IPS-18a (cell line): Measurements from ENCODE around the gene ZNF343.
"Not testable (repeated sequence)": the region's sequence is repeated elsewhere in the genome, so short reads cannot be mapped to it uniquely, and the experiment has no call there.

Experiments used
- H3K27ac ChIP-seq: one replicate; pipeline ENCODE4 v1.5.1; 2013; ENCODE audit warnings: low read length
- H3K27me3 ChIP-seq: one replicate; pipeline ENCODE4 v1.6.1; 2013; ENCODE audit warnings: mild to moderate bottlenecking, low read length; ENCODE audit not compliant: control insufficient read depth, insufficient read depth
- H3K36me3 ChIP-seq: one replicate; pipeline ENCODE4 v1.6.1; 2013; ENCODE audit warnings: low read depth, low read length; ENCODE audit not compliant: control insufficient read depth
- H3K4me1 ChIP-seq: one replicate; pipeline ENCODE4 v1.6.1; 2013; ENCODE audit warnings: low read depth, low read length; ENCODE audit not compliant: control insufficient read depth
- H3K4me3 ChIP-seq: one replicate; pipeline ENCODE4 v1.5.1; 2013; ENCODE audit warnings: low read length
- H3K9ac ChIP-seq: one replicate; pipeline ENCODE4 v1.6.1; 2013; ENCODE audit warnings: mild to moderate bottlenecking, low read length, moderate library complexity
- H3K9me3 ChIP-seq: one replicate; pipeline ENCODE4 v1.6.1; 2013; ENCODE audit warnings: low read depth, low read length; ENCODE audit not compliant: control insufficient read depth

Gene ZNF343

GRCh38 chr20:2519115-2519809 lies 10.5 kb upstream of the ZNF343 start:
- no peak overlapping the region for H3K9ac ChIP-seq
- H3K27ac ChIP-seq = no peak overlapping the region
- peaks cover 85% of the 10 kb centered on the region for H3K27me3 ChIP-seq
- H3K9me3 ChIP-seq = no peaks in the 10 kb centered on the region
- H3K4me3 ChIP-seq = no peak overlapping the region
- H3K36me3 ChIP-seq = no peaks in the 10 kb centered on the region
- no peaks in the 10 kb centered on the region for H3K4me1 ChIP-seq

GRCh38 chr20:2518558-2518957 lies 9.8 kb upstream of the ZNF343 start:
- Histone ChIP-seq H3K4me3 (no peak overlapping the region), H3K27me3 (peaks cover 85% of the 10 kb centered on the region), H3K9ac (no peak overlapping the region), H3K27ac (no peak overlapping the region), H3K9me3 (no peaks in the 10 kb centered on the region), H3K4me1 (no peaks in the 10 kb centered on the region), H3K36me3 (no peaks in the 10 kb centered on the region)

- H3K27ac ChIP-seq = no peak overlapping the region
Observed at GRCh38 chr20:2518096-2518495, 9.4 kb upstream of the ZNF343 start.

DNA sequence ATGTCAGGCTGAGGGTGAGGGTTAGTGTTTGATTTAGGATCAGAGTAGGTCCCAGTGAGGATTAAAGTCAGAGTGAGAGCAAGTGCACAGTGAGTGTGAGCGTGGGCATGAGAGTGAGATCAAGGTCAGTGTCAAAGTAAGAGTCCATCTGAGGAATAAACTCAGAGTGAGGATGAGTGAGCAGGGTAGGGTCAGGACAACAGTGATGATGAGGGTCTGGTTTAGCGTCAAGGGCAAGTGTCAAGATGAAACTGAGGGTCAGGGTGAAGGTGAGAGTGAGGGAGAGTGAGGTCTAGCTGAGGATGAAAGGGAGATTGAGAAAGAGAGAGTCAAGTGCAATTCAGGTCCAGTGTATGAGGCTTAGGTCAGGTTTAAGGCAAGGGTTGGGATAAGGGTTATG lies 7.7 kb upstream of the ZNF343 start:
- Histone ChIP-seq H3K9me3 (no peaks in the 10 kb centered on the region), H3K27ac (no peak overlapping the region), H3K9ac (no peak overlapping the region), H3K4me1 (no peaks in the 10 kb centered on the region), H3K27me3 (peaks cover 85% of the 10 kb centered on the region), H3K36me3 (no peaks in the 10 kb centered on the region), H3K4me3 (no peak overlapping the region)

More at GRCh38 chr20:2518096-2518495, 9.4 kb upstream of the ZNF343 start:
- Histone ChIP-seq H3K36me3 (no peaks in the 10 kb centered on the region), H3K4me1 (no peaks in the 10 kb centered on the region), H3K27me3 (peaks cover 85% of the 10 kb centered on the region), H3K9ac (no peak overlapping the region), H3K9me3 (no peaks in the 10 kb centered on the region), H3K4me3 (no peak overlapping the region)

GRCh38 chr20:2515203-2515602 lies 6.5 kb upstream of the ZNF343 start:
- Histone ChIP-seq H3K9ac (no peak overlapping the region), H3K36me3 (no peaks in the 10 kb centered on the region), H3K9me3 (no peaks in the 10 kb centered on the region), H3K4me3 (no peak overlapping the region), H3K27me3 (peaks cover 86% of the 10 kb centered on the region), H3K4me1 (no peaks in the 10 kb centered on the region), H3K27ac (no peak overlapping the region)

DNA sequence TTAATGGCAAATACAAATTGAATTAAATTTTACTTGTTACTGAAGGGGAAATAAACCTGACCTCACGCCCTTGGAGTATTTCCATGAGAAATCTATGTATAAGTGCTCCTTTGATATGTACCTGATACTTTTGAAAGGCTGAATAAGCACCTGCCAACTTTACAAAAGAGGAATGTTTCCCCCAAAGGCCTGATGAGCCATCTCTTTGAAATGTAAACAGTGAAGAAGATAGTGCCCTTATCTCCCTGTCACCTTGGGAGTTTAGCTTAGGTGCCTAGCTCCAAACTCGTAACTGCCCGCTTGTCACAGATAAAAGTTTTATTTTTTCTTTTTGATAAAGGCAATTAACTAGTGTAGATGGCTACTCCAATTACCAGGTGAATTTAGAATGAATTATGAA lies 1.1 kb upstream of the ZNF343 start:
- no peaks in the 10 kb centered on the region for H3K9me3 ChIP-seq
- H3K36me3 ChIP-seq = no peaks in the 10 kb centered on the region
- no peak overlapping the region for H3K9ac ChIP-seq
- no peak overlapping the region for H3K27ac ChIP-seq
- H3K27me3 ChIP-seq = peaks cover 69% of the 10 kb centered on the region
- H3K4me1 ChIP-seq = no peaks in the 10 kb centered on the region
- peak overlapping the region; percentile 87 for H3K4me3 ChIP-seq

DNA sequence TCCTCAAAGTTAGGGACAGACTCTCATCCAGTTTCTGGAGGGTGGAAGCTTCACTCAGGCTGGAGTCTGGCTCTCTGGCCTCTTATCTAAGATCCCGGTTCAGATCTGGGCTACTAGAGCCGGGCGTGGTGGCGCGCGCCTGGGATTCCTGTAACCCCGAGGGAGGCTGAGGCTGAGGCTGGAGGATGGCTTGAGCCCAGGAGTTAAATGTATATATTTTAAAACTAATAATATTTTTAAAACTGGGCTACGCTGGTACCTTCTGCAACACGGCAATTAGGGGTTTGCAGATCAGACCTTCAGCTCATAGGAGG lies 710 bp upstream of the ZNF343 start:
- Histone ChIP-seq H3K4me1 (no peaks in the 10 kb centered on the region), H3K9ac (peak overlapping the region; percentile 55), H3K9me3 (no peaks in the 10 kb centered on the region), H3K4me3 (peak overlapping the region; percentile 87), H3K27ac (no peak overlapping the region), H3K36me3 (no peaks in the 10 kb centered on the region), H3K27me3 (peaks cover 65% of the 10 kb centered on the region)

GRCh38 chr20:2507875-2508630 lies 662 bp downstream of the ZNF343 start:
- peaks cover 51% of the 10 kb centered on the region for H3K27me3 ChIP-seq
- H3K36me3 ChIP-seq = no peaks in the 10 kb centered on the region
- H3K4me1 ChIP-seq = no peaks in the 10 kb centered on the region
- H3K9me3 ChIP-seq = no peaks in the 10 kb centered on the region
- peak overlapping the region; percentile 87 for H3K4me3 ChIP-seq
- no peak overlapping the region for H3K27ac ChIP-seq
- peak overlapping the region; percentile 55 for H3K9ac ChIP-seq

DNA sequence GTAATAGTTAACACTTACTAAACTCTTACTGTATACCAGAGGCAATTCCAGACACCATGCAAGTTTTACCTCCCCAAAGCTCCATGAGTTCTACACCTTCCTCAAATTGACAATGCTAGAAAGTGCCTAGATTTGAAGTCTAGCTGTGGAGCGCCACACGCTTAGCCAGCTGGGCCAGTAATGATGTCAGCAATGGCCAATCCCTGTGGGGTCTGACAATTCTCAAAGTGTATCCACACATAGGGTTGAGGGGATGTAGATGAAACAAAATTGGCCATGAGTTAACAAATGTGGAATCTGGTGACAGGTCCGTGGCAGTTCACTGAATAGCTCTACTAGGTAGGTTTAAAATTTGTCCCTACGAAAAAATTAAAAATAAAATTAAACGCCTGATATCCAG lies 1.3 kb downstream of the ZNF343 start:
- peaks cover 45% of the 10 kb centered on the region for H3K27me3 ChIP-seq
- no peaks in the 10 kb centered on the region for H3K36me3 ChIP-seq
- no peak overlapping the region for H3K9ac ChIP-seq
- no peaks in the 10 kb centered on the region for H3K9me3 ChIP-seq
- no peaks in the 10 kb centered on the region for H3K4me1 ChIP-seq
- no peak overlapping the region for H3K27ac ChIP-seq
- no peak overlapping the region for H3K4me3 ChIP-seq

- H3K4me3 ChIP-seq, H3K36me3 ChIP-seq, H3K9me3 ChIP-seq, H3K4me1 ChIP-seq, H3K27ac ChIP-seq, H3K9ac ChIP-seq: not testable (repeated sequence)
- peaks cover 35% of the 10 kb centered on the region for H3K27me3 ChIP-seq
Observed at GRCh38 chr20:2506426-2506825, 2.3 kb downstream of the ZNF343 start.

DNA sequence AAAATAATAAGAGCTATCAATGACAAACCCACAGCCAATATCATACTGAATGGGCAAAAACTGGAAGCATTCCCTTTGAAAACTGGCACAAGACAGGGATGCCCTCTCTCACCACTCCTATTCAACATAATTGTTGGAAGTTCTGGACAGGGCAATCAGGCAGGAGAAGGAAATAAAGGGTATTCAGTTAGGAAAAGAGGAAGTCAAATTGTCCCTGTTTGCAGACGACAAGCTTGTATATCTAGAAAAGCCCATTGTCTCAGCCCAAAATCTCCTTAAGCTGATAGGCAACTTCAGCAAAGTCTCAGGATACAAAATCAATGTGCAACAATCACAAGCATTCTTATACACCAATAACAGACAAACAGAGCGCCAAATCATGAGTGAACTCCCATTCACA lies 3.9 kb downstream of the ZNF343 start:
- H3K27me3 ChIP-seq = peaks cover 19% of the 10 kb centered on the region
- H3K4me1 ChIP-seq = not testable (repeated sequence)

DNA sequence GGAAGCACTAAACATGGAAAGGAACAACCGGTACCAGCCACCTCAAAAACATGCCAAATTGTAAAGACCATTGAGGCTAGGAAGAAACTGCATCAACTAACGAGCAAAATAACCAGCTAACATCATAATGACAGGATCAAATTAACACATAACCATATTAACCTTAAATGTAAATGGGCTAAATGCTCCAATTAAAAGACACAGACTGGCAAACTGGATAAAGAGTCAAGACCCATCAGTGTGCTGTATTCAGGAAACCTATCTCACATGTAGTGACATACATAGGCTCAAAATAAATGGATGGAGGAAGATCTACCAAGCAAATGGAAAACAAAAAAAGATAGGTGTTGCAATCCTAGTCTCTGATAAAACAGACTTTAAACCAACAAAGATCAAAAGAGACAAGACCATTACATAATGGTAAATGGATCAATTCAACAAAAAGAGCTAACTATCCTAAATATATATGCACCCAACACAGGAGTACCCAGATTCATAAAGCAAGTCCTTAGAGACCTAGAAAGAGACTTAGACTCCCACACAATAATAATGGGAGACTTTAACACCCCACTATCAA lies 5.8 kb downstream of the ZNF343 start:
- H3K4me1 ChIP-seq, H3K27me3 ChIP-seq, H3K9me3 ChIP-seq, H3K4me3 ChIP-seq, H3K9ac ChIP-seq, H3K36me3 ChIP-seq, H3K27ac ChIP-seq: not testable (repeated sequence)

More for the DNA sequence above, 3.9 kb downstream of the ZNF343 start:
- H3K27ac ChIP-seq, H3K4me3 ChIP-seq, H3K9ac ChIP-seq, H3K36me3 ChIP-seq, H3K9me3 ChIP-seq: not testable (repeated sequence)
